ENCODE measurements around the gene SYT2. TPM values are rescaled to one million over a fixed set of nuclear protein-coding genes. Genes with fewer than 3 reads are reported as not detected.
A peak's percentile ranks its signal among the peaks of the same experiment; 100 is the strongest.

Gene SYT2
- total RNA-seq, 4 donors from 2014 or later: under 0.01 to 0.38 TPM; not detected in 2

- intact Hi-C loops (cut with DNase I): no loop called here
- WGBS, 2 donors: 58 to 74% methylated on average over 2 of the region's 2 CpGs
- TF ChIP-seq POLR2A (IDR thresholded peaks at IDR 0.05) (no peak), CTCF (IDR thresholded peaks at IDR 0.05) (no peak)
- H3K27ac ChIP-seq: no peak overlapping the region
- no peaks in the 10 kb centered on the region for H3K27me3 ChIP-seq
- no peaks in the 10 kb centered on the region for H3K36me3 ChIP-seq
- no peak for DNase-seq
- no peak overlapping the region for H3K4me3 ChIP-seq (replicated peaks in 1 of 3)
- no peaks in the 10 kb centered on the region for H3K9me3 ChIP-seq
- H3K4me1 ChIP-seq: peaks cover 0 to 7% of the 10 kb centered on the region in 2 donors
These were observed 61.5 kb downstream of the SYT2 start for GRCh38 chr1:202648605-202649226.

GRCh38 chr1:202645097-202645476, 65.2 kb downstream of the SYT2 start:
- 38 to 45% methylated on average over 6 of the region's 6 CpGs for whole genome bisulfite sequencing, 2 donors
- peaks cover 13% of the 10 kb centered on the region for H3K27me3 ChIP-seq
- H3K36me3 ChIP-seq: no peaks in the 10 kb centered on the region
- TF ChIP-seq CTCF (IDR thresholded peaks at IDR 0.05) (no peak), POLR2A (IDR thresholded peaks at IDR 0.05) (no peak)
- no peak for DNase-seq
- no peak overlapping the region for H3K27ac ChIP-seq
- no peaks in the 10 kb centered on the region for H3K9me3 ChIP-seq
- intact Hi-C loops (cut with DNase I): no loop called here
- no peak overlapping the region for H3K4me3 ChIP-seq (replicated peaks in 1 of 3)
- peaks cover 7 to 20% of the 10 kb centered on the region in 2 donors for H3K4me1 ChIP-seq

- no peak overlapping the region for H3K4me3 ChIP-seq (replicated peaks in 1 of 3)
- intact Hi-C loops (cut with DNase I): no loop called here
- H3K36me3 ChIP-seq: no peaks in the 10 kb centered on the region
- TF ChIP-seq CTCF (IDR thresholded peaks at IDR 0.05) (no peak), POLR2A (IDR thresholded peaks at IDR 0.05) (no peak)
- peaks cover 13% of the 10 kb centered on the region for H3K27me3 ChIP-seq
- peaks cover 7 to 20% of the 10 kb centered on the region in 2 donors for H3K4me1 ChIP-seq
- no peak for DNase-seq
- H3K9me3 ChIP-seq: no peaks in the 10 kb centered on the region
- WGBS, 2 donors: 19 to 22% methylated on average over 18 to 21 of the region's 22 CpGs
- H3K27ac ChIP-seq: no peak overlapping the region
These were observed 65.8 kb downstream of the SYT2 start for GRCh38 chr1:202644219-202645096.

- Histone ChIP-seq H3K36me3 (no peaks in the 10 kb centered on the region), H3K27me3 (peaks cover 13% of the 10 kb centered on the region), H3K27ac (no peak overlapping the region), H3K9me3 (no peaks in the 10 kb centered on the region), H3K4me1 (peaks cover 7 to 20% of the 10 kb centered on the region in 2 donors), H3K4me3 (replicated peaks in 1 of 3) (peak overlapping the region in 1 of 3 donors; percentile 26)
- TF ChIP-seq CTCF (IDR thresholded peaks at IDR 0.05) (no peak), POLR2A (IDR thresholded peaks at IDR 0.05) (no peak)
- DNase-seq: peak; percentile 15 to 21
- intact Hi-C loops (cut with DNase I): no loop called here
- 2% methylated on average over 43 to 54 of the region's 55 CpGs for WGBS, 2 donors
These were observed 66.6 kb downstream of the SYT2 start for GRCh38 chr1:202643397-202644218.

All from thyroid gland (tissue), 4 donors.